Pancreas (tissue), 10 donors: Measurements from ENCODE around the gene FHL1. TPM values are rescaled to one million over a fixed set of nuclear protein-coding genes. Genes with fewer than 3 reads are reported as not detected.

ENCODE experiments used
- ATAC-seq, 4 donors: fragments of 200-7000 bp; cut with Tn5 transposase; one replicate each; pipeline versions ENCODE4 v1.8.0 to v1.9.1; 2020; ENCODE audit warnings: mild to moderate bottlenecking in 4 of 4, moderate library complexity in 4 of 4
- DNase-seq, 6 donors: peaks; one replicate each; pipeline ENCODE4 v3.0.0-alpha.2; 2020
- FAIRE-seq: peaks from 2 replicates; lab custom pipeline; 2012; peaks lifted over from hg19 to GRCh38; lab: Jason Lieb, UNC
- H3K27ac ChIP-seq, 4 donors: fragments of 200-600 bp; sonication (generic); 1 replicate in 3 of 4; 2 replicates in 1 of 4; pipeline versions ENCODE4 v1.5.0 to v1.8.0; 2020
- H3K27me3 ChIP-seq, 4 donors: fragments of 200-600 bp; one replicate each; pipeline ENCODE4 v1.8.0; 2021
- H3K36me3 ChIP-seq, 3 donors: fragments of 200-600 bp; sonication (generic) in 1 of 3; one replicate each; pipeline versions ENCODE4 v1.5.0 to v1.8.0; 2020 to 2021
- H3K4me1 ChIP-seq, 3 donors: fragments of 200-600 bp; one replicate each; pipeline ENCODE4 v1.8.0; 2021
- H3K4me3 ChIP-seq, 4 donors: fragments of 200-600 bp; sonication (generic) in 2 of 4; one replicate each; pipeline versions ENCODE4 v1.5.0 to v1.8.0; 2020 to 2021
- H3K9me3 ChIP-seq, 4 donors: fragments of 200-600 bp; one replicate each; pipeline ENCODE4 v1.8.0; 2021
- WGBS, 2 donors: extraction: QIAGEN DNeasy Blood & Tissue Kit; methylation state at CpG; one replicate each; pipeline ENCODE4 v1.1.7; 2013; 5-methylcytosine and 5-hydroxymethylcytosine counted together
- intact Hi-C, 3 donors: fragments of 100-400 bp; cut with DNase I; formaldehyde crosslinking; loops; one replicate each; pipeline versions ENCODE4 v1.11.1 to v1.14.2; 2022
- polyA plus RNA-seq, 2 donors: library from polyadenylated mRNA; stranded (reverse); fragments of 200-250 nt; gene quantifications; one replicate each; pipeline ENCODE4 v1.2.3, GENCODE V29; 2013
- total RNA-seq, 6 donors: library from RNA; stranded (reverse); fragmentation: NEBNext Ultra II Directional in 4 of 6; extraction: Animal tissue kit (Norgen Biotek cat#: 25700) in 4 of 6; gene quantifications; one replicate each; pipeline versions ENCODE4 v1.2.1 to v1.2.4, GENCODE V29; 2021 to 2023
- TF ChIP-seq, protein P1 (sequence below), 4 donors: fragments of 200-600 bp; sonication (generic) in 3 of 4; IDR thresholded peaks; one replicate each; pipeline versions ENCODE4 v1.5.0 to v1.8.0; 2021; ENCODE audit warnings: antibody characterized with exemption in 4 of 4
- donor health status: healthy with polysubstance abuse.
- donor health status: DM: no; HTN: no; CAD: no; lungs with moderate emphysema.
- donor health status: DM: no; HTN: no; CAD: no.
- donor health status: control.
- donor health status: control.
- donor health status: Bipolar disorder and iron deficiency.
- donor health status: DM: yes; HTN: yes; CAD: no.
- donor health status: DM: no; HTN: no; CAD: no.
- donor health status: DM: no; HTN: no; CAD: no.
- donor health status: DM: yes; HTN: yes; CAD: no.

The FHL1 gene
- total and polyA plus RNA-seq, 8 donors, result 6.2 to 31.6 (median 12.7) TPM

GRCh38 chrX:136204571-136204970, 57.2 kb downstream of the FHL1 start:
- H3K27me3 ChIP-seq, result peaks cover 0 to 7% (median 0%) of the 10 kb centered on the region in 4 donors
- no peak for DNase-seq
- no peaks in the 10 kb centered on the region for H3K9me3 ChIP-seq
- 72 to 85% methylated on average over 2 of the region's 2 CpGs for WGBS, 2 donors
- no peak for FAIRE-seq
- ATAC-seq, result peak in 2 of 4 donors; percentile 49 to 50
- no peaks in the 10 kb centered on the region for H3K36me3 ChIP-seq
- H3K27ac ChIP-seq, result no peak overlapping the region
- TF ChIP-seq, protein P1, sequence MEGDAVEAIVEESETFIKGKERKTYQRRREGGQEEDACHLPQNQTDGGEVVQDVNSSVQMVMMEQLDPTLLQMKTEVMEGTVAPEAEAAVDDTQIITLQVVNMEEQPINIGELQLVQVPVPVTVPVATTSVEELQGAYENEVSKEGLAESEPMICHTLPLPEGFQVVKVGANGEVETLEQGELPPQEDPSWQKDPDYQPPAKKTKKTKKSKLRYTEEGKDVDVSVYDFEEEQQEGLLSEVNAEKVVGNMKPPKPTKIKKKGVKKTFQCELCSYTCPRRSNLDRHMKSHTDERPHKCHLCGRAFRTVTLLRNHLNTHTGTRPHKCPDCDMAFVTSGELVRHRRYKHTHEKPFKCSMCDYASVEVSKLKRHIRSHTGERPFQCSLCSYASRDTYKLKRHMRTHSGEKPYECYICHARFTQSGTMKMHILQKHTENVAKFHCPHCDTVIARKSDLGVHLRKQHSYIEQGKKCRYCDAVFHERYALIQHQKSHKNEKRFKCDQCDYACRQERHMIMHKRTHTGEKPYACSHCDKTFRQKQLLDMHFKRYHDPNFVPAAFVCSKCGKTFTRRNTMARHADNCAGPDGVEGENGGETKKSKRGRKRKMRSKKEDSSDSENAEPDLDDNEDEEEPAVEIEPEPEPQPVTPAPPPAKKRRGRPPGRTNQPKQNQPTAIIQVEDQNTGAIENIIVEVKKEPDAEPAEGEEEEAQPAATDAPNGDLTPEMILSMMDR (IDR thresholded peaks at IDR 0.05), result no peak
- intact Hi-C loops, result no loop called here
- no peaks in the 10 kb centered on the region for H3K4me1 ChIP-seq
- no peak overlapping the region for H3K4me3 ChIP-seq

DNA sequence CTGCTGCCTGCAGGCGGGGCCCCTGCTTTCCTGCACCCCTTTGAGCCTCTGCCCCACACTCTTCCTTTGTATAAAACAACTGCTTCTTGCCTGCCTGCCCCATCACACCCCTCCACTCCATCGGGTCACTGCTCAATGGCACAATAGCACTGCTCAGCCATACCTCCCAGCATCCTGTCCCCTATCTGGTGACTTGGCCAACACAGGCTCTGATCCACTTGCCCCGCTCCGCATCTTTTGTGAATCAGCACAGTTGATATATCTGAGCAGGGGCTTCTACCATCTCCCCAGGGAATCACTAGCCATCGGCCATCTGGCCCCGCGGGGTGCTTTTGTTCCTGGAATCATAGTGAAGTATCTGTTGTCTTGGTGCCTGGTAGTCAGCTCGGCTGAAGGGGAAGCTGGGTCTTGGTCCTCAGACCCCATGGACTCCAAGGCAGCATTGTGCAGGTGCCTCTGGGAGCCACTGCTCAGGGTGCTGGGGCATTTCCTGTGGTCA, 58.6 kb downstream of the FHL1 start:
- H3K27me3 ChIP-seq, result peaks cover 0 to 3% (median 0%) of the 10 kb centered on the region in 4 donors
- TF ChIP-seq, protein P1 (IDR thresholded peaks at IDR 0.05), result no peak
- ATAC-seq (no peak), FAIRE-seq (no peak), DNase-seq (no peak)
- H3K9me3 ChIP-seq, result no peaks in the 10 kb centered on the region
- no peaks in the 10 kb centered on the region for H3K36me3 ChIP-seq
- no peak overlapping the region for H3K4me3 ChIP-seq
- no peaks in the 10 kb centered on the region for H3K4me1 ChIP-seq
- H3K27ac ChIP-seq, result no peak overlapping the region
- WGBS, 2 donors, result 64 to 72% methylated on average over 8 of the region's 8 CpGs
- intact Hi-C loops, result no loop called here

- H3K4me1 ChIP-seq, result no peaks in the 10 kb centered on the region
- DNase-seq, result no peak
- no peaks in the 10 kb centered on the region for H3K9me3 ChIP-seq
- H3K4me3 ChIP-seq, result no peak overlapping the region
- no peak for FAIRE-seq
- no peak overlapping the region for H3K27ac ChIP-seq
- intact Hi-C loops, result no loop called here
- peaks cover 0 to 3% (median 0%) of the 10 kb centered on the region in 4 donors for H3K27me3 ChIP-seq
- 52 to 67% methylated on average over 6 of the region's 6 CpGs for WGBS, 2 donors
- no peak for ATAC-seq
- TF ChIP-seq, protein P1 (IDR thresholded peaks at IDR 0.05), result no peak
- no peaks in the 10 kb centered on the region for H3K36me3 ChIP-seq
Observed at GRCh38 chrX:136206916-136207315, 59.6 kb downstream of the FHL1 start.

GRCh38 chrX:136207546-136207945, 60.2 kb downstream of the FHL1 start:
- H3K9me3 ChIP-seq, result no peaks in the 10 kb centered on the region
- DNase-seq, result no peak
- ATAC-seq, result no peak
- TF ChIP-seq, protein P1 (IDR thresholded peaks at IDR 0.05), result no peak
- H3K27me3 ChIP-seq, result peaks cover 0 to 3% (median 0%) of the 10 kb centered on the region in 4 donors
- FAIRE-seq, result no peak
- H3K4me1 ChIP-seq, result no peaks in the 10 kb centered on the region
- no peaks in the 10 kb centered on the region for H3K36me3 ChIP-seq
- no peak overlapping the region for H3K4me3 ChIP-seq
- 53 to 62% methylated on average over 4 of the region's 4 CpGs for WGBS, 2 donors
- H3K27ac ChIP-seq, result no peak overlapping the region
- intact Hi-C loops, result no loop called here

DNA sequence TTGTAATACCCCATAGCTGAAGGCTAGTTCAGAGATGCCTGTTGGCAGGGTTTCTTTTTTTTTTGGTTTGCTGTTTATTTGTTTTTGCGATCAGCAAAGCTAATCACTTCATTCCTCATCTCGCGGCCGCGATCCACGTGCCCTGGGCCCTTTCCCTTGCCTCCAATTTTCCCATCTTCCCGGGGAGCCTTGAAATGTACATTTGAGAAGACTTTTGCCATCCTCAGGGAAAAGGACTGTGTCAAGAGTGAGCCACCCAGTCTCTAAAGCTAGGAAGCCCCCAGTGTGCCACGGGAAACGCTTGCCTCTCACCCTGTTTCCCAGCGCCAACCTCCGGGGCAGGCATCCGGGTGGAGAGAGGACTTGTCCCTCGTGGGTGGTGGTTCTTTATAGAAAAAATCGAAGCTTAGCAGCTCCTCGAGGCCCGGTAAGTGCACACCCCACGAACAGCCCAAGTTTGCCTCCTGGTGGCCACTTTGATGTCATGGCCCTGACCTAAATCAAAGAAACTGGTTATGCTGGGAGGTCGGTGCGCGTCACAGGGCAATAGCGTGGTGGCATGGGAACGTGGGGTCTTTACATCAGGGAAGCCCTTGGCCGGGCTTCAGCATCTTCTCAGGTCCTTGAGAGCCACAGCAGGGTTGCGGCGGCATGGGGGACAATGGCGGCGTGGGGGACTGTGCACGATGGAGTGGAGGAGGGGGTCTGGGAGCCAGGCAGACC, 61.8 kb downstream of the FHL1 start:
- ATAC-seq, result peak in 3 of 4 donors; percentile 67 to 76 (median 68)
- H3K27me3 ChIP-seq, result peaks cover 0 to 8% (median 0%) of the 10 kb centered on the region in 4 donors
- no peaks in the 10 kb centered on the region for H3K4me1 ChIP-seq
- no peaks in the 10 kb centered on the region for H3K9me3 ChIP-seq
- no peak overlapping the region for H3K27ac ChIP-seq
- intact Hi-C loops, result no loop called here
- 29 to 38% methylated on average over 28 of the region's 28 CpGs for WGBS, 2 donors
- TF ChIP-seq, protein P1 (IDR thresholded peaks at IDR 0.05), result peak in 3 of 4 donors; percentile 8 to 39 (median 37)
- FAIRE-seq, result no peak
- no peak overlapping the region for H3K4me3 ChIP-seq
- H3K36me3 ChIP-seq, result no peaks in the 10 kb centered on the region
- DNase-seq, result peak in 3 of 6 donors; percentile 6 to 57 (median 39)
